Measurements from ENCODE around the gene IARS2.
"Not testable (repeated sequence)": the region's sequence is repeated elsewhere in the genome, so short reads cannot be mapped to it uniquely, and the experiment has no call there.

The IARS2 gene

GRCh38 chr1:220169887-220170286, 76.0 kb downstream of the IARS2 start:
- DNase-seq = not testable (repeated sequence)

DNA sequence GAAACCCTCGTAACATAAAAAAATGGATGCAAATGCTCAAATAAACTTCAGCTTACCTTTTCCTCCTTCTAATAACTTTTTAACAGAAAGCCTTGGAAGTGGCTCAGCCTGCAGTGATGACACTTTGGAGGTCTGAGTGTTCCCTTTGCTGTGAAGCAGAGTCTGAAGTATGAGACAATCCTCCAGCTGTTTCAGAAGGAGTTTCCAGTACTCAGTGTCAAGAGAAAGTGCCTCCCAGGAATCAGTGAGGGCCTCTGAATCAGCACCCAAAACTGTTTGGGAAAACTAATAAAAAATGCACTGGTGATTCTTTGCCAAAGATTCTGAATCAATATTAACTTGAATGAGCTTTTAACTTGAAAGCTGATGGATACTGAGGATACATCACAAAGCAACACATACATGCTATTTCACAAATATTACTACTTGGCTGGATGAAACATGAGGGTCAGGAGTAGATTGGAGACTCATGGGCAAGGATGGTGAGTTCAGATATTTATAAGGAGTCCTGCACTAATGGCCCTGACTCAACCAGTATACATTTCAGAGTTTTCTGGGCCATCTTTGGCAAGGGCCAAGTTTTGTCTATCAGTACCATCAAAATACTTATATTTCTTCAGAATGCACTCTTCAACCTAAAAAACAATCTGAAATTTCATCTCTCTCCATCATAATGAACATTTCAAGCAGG, 77.0 kb downstream of the IARS2 start:
- no peak for DNase-seq

DNA sequence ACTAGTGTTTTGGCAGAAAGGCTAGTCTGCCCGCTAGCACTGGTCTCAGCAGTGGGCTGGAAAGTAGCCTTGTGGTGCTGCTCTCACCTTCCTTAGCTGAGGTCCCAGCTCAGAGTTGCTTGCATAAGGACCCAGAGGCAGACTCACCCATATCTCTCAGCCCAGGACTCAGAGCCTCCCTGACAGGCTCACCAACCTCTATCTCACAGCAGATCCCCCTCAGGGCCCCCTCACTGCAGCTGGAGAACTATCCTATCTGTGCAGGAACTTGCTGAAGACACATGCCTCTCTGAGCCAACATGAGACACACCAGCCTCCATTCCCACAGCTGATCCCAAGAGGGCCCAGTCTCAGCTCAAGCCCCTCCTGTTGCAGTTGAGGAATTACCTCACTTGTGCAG, 82.6 kb downstream of the IARS2 start:
- no peak for DNase-seq

- DNase-seq = no peak
Observed at GRCh38 chr1:220182111-220182510, 88.2 kb downstream of the IARS2 start.

- DNase-seq = no peak
Observed at GRCh38 chr1:220182656-220183055, 88.7 kb downstream of the IARS2 start.

DNA sequence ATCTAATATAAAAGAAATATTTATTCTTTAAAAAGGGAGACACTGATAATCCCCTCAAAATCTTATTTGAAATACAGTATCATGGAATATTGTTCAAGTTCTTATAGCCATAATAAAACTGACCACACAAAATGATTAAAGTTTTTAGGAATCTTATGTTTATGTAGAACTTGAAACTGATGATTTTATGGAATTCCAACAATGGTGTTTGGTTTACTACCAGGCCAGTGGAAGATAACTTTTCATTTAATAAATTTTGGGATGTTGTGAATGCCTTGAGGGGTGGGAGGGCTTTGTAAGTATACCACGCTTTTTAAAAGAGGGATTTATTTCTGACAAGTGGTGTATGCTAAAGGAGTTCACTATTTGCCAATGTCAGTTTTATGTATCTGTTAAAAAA, 90.6 kb downstream of the IARS2 start:
- DNase-seq = no peak

- DNase-seq = no peak
Observed at GRCh38 chr1:220186752-220187151, 92.8 kb downstream of the IARS2 start.

DNA sequence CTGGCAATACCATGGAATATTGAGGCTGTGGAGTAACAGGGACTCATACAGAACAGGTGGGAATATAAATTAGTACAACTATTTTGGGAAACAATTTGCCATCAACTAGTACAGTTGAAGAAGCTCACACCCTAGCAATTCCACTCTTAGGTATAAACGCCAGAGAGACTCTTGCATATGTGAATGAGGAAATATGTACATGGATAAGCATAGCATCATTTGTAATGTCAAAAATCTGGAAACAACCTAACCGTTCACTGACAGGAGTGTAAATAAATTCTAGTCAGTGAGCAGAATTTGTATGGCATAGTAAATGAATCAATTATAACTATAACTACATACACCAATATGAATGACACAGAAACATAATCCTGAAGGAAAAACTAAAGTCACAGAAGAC, 94.6 kb downstream of the IARS2 start:
- DNase-seq = no peak

DNA sequence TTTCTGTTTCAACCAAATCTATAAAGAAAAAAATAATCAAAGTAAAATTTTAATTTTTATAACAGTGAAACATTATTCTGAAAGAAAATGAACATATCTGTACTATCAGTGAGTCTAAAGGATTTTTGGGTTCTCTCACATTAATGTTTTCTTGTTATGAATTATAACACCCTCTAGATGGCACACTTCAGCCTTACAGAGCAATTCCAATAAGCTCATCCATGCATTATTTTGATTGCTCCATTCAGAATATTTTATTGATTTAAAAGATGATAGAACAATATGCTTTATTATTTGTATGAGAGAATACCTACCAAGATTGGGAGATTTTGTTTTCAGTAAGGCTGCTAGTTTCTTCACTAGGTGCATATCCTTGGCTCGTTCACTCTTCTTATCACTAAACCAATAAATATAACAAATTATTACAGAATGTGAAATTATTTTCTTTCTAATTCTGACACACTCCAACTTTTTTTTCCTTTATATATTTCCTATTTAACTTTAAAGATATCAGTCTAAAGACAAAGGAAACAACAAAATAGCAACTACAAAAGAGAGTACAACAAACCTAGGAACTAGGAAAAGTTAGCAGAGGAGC, 95.9 kb downstream of the IARS2 start:
- no peak for DNase-seq

DNA sequence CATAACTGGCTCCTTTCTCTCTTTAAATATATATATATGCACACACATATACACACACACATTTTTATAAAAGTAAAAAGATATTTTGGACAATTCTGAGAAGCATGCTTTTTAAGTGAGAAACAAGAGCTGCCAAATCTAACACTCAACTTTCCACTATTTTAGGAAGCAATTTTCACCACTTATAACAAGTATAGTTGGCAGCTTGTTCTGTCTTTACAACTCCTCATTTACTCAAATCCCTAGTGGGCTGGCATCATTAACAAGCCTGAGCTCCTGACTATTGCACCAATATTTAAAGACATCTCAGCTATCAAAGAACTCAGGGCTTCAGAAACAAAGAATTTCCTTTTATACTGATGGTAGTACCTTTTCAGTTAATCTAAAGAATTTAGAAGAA, 101.8 kb downstream of the IARS2 start:
- no peak for DNase-seq

All from NCI-H187 (cell line).